Left ventricle myocardium inferior (tissue), 1 donor: ENCODE data around the gene CFAP210. TPM values are rescaled to one million over a fixed set of nuclear protein-coding genes. Genes with fewer than 3 reads are reported as not detected.

Experiments used
- DNase-seq: peaks from one replicate; pipeline ENCODE4 v3.0.0-alpha.2; 2020
- H3K27ac ChIP-seq: fragments of 200-600 bp; replicated peaks from 2 replicates; pipeline ENCODE4 v1.8.0; 2021
- H3K27me3 ChIP-seq: fragments of 200-600 bp; 2 replicates; pipeline ENCODE4 v1.8.0; 2021; ENCODE audit warnings: low read depth
- H3K36me3 ChIP-seq: fragments of 200-600 bp; 2 replicates; pipeline ENCODE4 v1.8.0; 2021
- H3K4me1 ChIP-seq: fragments of 200-600 bp; 2 replicates; pipeline ENCODE4 v1.8.0; 2021
- H3K4me3 ChIP-seq: fragments of 200-600 bp; 2 replicates; pipeline ENCODE4 v1.8.0; 2021; ENCODE audit warnings: mild to moderate bottlenecking, moderate library complexity
- H3K9me3 ChIP-seq: fragments of 200-600 bp; replicated peaks from 2 replicates; pipeline ENCODE4 v1.8.0; 2021
- CTCF ChIP-seq: fragments of 200-600 bp; IDR thresholded peaks from 2 replicates; pipeline ENCODE4 v1.8.0; 2021; ENCODE audit warnings: antibody characterized with exemption, mild to moderate bottlenecking, borderline replicate concordance
- intact Hi-C: fragments of 100-400 bp; cut with micrococcal nuclease; formaldehyde crosslinking; loops from one replicate; pipeline ENCODE4 v1.11.0; 2022
- total RNA-seq: library from RNA; stranded (reverse); fragmentation: NEBNext Ultra II Directional; extraction: Animal tissue kit (Norgen Biotek cat#: 25700); gene quantifications from one replicate; pipeline ENCODE4 v1.2.1, GENCODE V29; 2021
- donor health status: DM: no; HTN: yes; CAD: no; lungs with severe emphysema.

Gene CFAP210
- total RNA-seq, 1 donor from 2014 or later = not detected

- no peaks in the 10 kb centered on the region for H3K27me3 ChIP-seq
- H3K9me3 ChIP-seq = no peaks in the 10 kb centered on the region
- intact Hi-C loops = no loop called here
- peak overlapping the region; percentile 78 for H3K4me3 ChIP-seq
- no peak for DNase-seq
- H3K27ac ChIP-seq = peak overlapping the region; percentile 69
- H3K4me1 ChIP-seq = peaks cover 16% of the 10 kb centered on the region
- no peak for TF ChIP-seq CTCF
- H3K36me3 ChIP-seq = no peaks in the 10 kb centered on the region
These were observed 41.4 kb upstream of the CFAP210 start for GRCh38 chr2:169735623-169736022.

- Histone ChIP-seq H3K27me3 (no peaks in the 10 kb centered on the region), H3K36me3 (no peaks in the 10 kb centered on the region), H3K27ac (peak overlapping the region; percentile 75), H3K4me1 (peaks cover 16% of the 10 kb centered on the region), H3K4me3 (peak overlapping the region; percentile 78), H3K9me3 (no peaks in the 10 kb centered on the region)
- no peak for DNase-seq
- intact Hi-C loops = no loop called here
- no peak for TF ChIP-seq CTCF
These were observed 40.1 kb upstream of the CFAP210 start for GRCh38 chr2:169734169-169734847.

DNA sequence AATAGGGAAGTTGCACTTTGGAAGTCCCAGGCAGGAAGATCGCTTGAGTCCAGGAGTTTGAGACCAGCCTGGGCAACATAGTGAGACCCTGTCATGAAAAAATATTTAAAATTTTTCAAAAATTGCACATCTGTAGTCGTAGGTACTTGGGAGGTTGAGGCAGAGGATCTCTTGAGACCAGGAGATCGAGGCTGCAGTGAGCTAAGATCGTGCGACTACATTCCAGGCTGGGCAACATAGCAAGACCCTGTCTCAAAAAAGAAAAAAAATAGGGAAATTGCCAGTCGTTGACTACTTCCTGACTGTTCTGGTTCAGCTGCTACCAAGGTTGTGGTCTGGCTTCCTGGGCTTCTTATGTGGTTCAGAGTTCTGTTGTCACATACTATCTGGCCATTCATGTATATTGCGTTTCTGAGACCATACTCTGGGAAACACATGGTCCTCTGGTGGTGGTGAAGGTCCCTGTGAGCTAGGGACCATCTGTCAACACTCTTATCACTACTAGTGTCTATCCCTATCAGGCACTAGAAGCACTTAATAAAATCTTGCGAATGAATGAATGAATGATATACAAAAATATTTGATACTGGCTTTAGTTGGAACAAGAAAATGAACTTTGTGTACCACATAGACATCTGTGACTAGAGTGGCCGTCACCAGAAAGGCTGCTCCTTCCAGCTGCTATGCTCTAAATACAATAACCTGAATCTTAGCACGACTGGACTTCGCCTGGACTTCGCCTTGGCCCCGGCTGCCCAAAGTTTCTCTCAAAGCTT, 38.6 kb upstream of the CFAP210 start:
- H3K27me3 ChIP-seq = no peaks in the 10 kb centered on the region
- intact Hi-C loops = no loop called here
- H3K4me1 ChIP-seq = peaks cover 16% of the 10 kb centered on the region
- DNase-seq = no peak
- H3K9me3 ChIP-seq = no peaks in the 10 kb centered on the region
- TF ChIP-seq CTCF = no peak
- no peaks in the 10 kb centered on the region for H3K36me3 ChIP-seq
- peak overlapping the region; percentile 75 for H3K27ac ChIP-seq
- H3K4me3 ChIP-seq = peak overlapping the region; percentile 78

DNA sequence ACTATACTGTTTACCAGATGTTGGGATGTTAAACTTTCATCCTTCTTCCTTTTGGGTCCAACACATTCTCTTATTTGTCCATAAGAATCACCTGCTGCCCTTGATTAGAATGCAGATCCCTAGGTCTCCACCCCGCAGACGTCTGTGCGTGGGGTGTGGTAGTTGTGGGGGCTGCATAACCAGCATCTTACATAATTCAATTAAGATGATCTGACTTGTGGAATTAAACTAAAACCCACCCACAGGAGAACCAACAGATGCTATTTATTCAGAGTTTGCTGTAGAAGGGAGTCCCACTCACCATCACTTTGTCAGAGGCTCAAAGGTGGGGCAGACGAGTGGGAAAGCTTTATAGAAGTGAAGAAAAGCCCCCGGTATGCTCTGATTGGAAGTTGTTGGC, 37.9 kb upstream of the CFAP210 start:
- TF ChIP-seq CTCF = no peak
- H3K4me1 ChIP-seq = peaks cover 16% of the 10 kb centered on the region
- H3K9me3 ChIP-seq = no peaks in the 10 kb centered on the region
- H3K27me3 ChIP-seq = no peaks in the 10 kb centered on the region
- no peak overlapping the region for H3K4me3 ChIP-seq
- no peaks in the 10 kb centered on the region for H3K36me3 ChIP-seq
- H3K27ac ChIP-seq = no peak overlapping the region
- DNase-seq = no peak
- intact Hi-C loops = no loop called here

- intact Hi-C loops = no loop called here
- H3K27ac ChIP-seq = no peak overlapping the region
- no peak overlapping the region for H3K4me3 ChIP-seq
- peaks cover 9% of the 10 kb centered on the region for H3K4me1 ChIP-seq
- no peaks in the 10 kb centered on the region for H3K27me3 ChIP-seq
- H3K9me3 ChIP-seq = no peaks in the 10 kb centered on the region
- no peaks in the 10 kb centered on the region for H3K36me3 ChIP-seq
- TF ChIP-seq CTCF = no peak
- no peak for DNase-seq
These were observed 35.0 kb upstream of the CFAP210 start for GRCh38 chr2:169729274-169729605.
